SH-SY5Y (cell line): ENCODE results near the gene GRB10.

ENCODE experiments used
- GATA2 ChIP-seq: IDR thresholded peaks from 2 replicates; pipeline ENCODE4 v1.6.1; 2011; ENCODE audit warnings: mild to moderate bottlenecking, low read depth, low read length
- GATA3 ChIP-seq: IDR thresholded peaks from 2 replicates; pipeline ENCODE4 v1.6.1; 2011; ENCODE audit warnings: low read depth, mild to moderate bottlenecking, low read length, moderate library complexity

- TF ChIP-seq GATA3: no peak
- no peak for TF ChIP-seq GATA2
Measured at GRCh38 chr7:50608196-50608906, 174.3 kb downstream of the GRB10 start.
